ENCODE data around the gene ACTR1B. TPM values are rescaled to one million over a fixed set of nuclear protein-coding genes. Genes with fewer than 3 reads are reported as not detected.

Gene ACTR1B
- total and polyA plus RNA-seq, 2 of the 4 experiments (the other 2 are of a cell fraction), result 40.5 to 68.8 TPM

DNA sequence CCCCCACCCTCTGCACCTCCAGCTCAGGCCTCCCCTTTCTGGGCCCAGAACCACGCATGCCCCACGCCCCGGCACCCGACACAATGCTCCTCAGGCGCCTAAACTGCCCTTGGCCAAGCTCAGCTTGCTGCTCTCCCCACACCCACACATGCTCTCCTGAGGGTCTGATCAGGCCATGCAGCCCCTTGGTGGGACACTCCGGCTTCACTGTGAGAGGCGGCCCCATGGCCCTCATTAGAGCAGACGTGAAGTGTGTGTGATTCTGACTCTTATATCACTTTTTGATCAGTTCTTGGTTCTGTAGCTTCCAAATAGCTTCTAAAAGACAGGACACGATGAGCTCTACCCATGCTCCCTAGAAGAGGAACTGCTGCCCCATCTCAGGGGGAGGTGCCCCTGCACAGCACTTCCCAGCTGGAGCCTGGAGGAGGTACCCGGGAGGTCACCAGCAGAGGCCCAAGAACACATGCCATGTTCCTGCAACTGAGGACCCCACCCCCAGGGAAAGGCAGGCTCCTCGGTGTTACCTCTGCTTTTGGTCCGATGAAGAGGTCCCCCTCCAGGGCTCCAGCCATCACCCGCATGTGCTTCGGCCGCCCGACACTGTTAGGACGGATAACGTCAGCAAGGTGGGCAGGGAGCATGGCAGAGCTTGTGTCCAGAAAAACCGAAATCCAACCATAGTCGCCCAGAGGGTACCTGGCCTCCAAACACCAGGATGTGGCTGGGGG lies 3.6 kb downstream of the ACTR1B start:
- Histone ChIP-seq H3K9me3 (ENCODE audit: control insufficient read depth, insufficient read depth, low read length) (0 out of 2 replicates have a peak, but pooled peaks cover 2% of the 10 kb centered on the region), H2BK5ac (ENCODE audit: low read depth, low read length, poor library complexity, severe bottlenecking) (no peak overlapping the region), H2BK120ac (ENCODE audit: low read depth, low read length) (no peak overlapping the region; the same call in 1 of the 2 replicates), H3K14ac (replicated peaks; ENCODE audit: low read depth, low read length) (no peak overlapping the region), H2AK9ac (replicated peaks; ENCODE audit: low read depth, low read length, poor library complexity) (peak overlapping the region; percentile 66), H3K23ac (ENCODE audit: low read depth, low read length) (no peak overlapping the region), H3K79me1 (ENCODE audit: low read depth in 1 of 2, low read length in 2 of 2) (peaks cover 12 to 49% of the 10 kb centered on the region in 2 experiments; a peak in 3 of 4 replicates), H3K9ac (ENCODE audit: low read depth, low read length) (no peak overlapping the region), H2BK15ac (ENCODE audit: low read depth, low read length) (no peak overlapping the region), H2BK20ac (ENCODE audit: low read depth, low read length) (no peak overlapping the region), H3K9me1 (ENCODE audit: insufficient read depth, low read length) (peaks cover 11% of the 10 kb centered on the region), H4K91ac (ENCODE audit: insufficient read depth, low read depth, low read length) (no peak overlapping the region), H3K36me3 (ENCODE audit: control insufficient read depth, insufficient read depth, low read length) (peaks cover 32% of the 10 kb centered on the region), H3K27me3 (ENCODE audit: control insufficient read depth, insufficient read depth, low read length) (no peaks in the 10 kb centered on the region), H3K18ac (ENCODE audit: low read depth, low read length) (no peak overlapping the region), H2AK5ac (ENCODE audit: low read depth, low read length) (no peak overlapping the region), H3K4me2 (ENCODE audit: low read depth, low read length) (no peak overlapping the region), H3K56ac (ENCODE audit: extremely low read depth, insufficient read depth, low read length) (no peak overlapping the region), H4K20me1 (ENCODE audit: insufficient read depth, low read length) (0 out of 2 replicates have a peak, but pooled peaks cover 8% of the 10 kb centered on the region), H4K5ac (ENCODE audit: low read depth, low read length) (no peak overlapping the region), H3K27ac (ENCODE audit: insufficient read depth, low read length) (no peak overlapping the region), H3K4ac (ENCODE audit: low read depth, low read length) (no peak overlapping the region; the same call in 1 of the 2 replicates), H4K8ac (ENCODE audit: low read depth in 2 of 2, low read length in 2 of 2) (no peak overlapping the region), H2AFZ (replicated peaks; ENCODE audit: low read length, poor library complexity) (peak overlapping the region; percentile 6), H3K4me3 (ENCODE audit: insufficient read depth, low read depth, low read length) (no peak overlapping the region), H3K4me1 (ENCODE audit: control insufficient read depth, insufficient read depth, low read length) (peaks cover 9% of the 10 kb centered on the region)
- no TSS peak for BruUV-seq (replicated peaks)
- no peak for TF ChIP-seq MAZ (IDR thresholded peaks at IDR 0.05; ENCODE audit: borderline replicate concordance, low read depth, low read length)
- TF ChIP-seq SMC3 (IDR thresholded peaks at IDR 0.05; ENCODE audit: low read depth, low read length), result no peak
- TF ChIP-seq, protein P1, sequence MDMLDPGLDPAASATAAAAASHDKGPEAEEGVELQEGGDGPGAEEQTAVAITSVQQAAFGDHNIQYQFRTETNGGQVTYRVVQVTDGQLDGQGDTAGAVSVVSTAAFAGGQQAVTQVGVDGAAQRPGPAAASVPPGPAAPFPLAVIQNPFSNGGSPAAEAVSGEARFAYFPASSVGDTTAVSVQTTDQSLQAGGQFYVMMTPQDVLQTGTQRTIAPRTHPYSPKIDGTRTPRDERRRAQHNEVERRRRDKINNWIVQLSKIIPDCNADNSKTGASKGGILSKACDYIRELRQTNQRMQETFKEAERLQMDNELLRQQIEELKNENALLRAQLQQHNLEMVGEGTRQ (IDR thresholded peaks at IDR 0.05; ENCODE audit: low read depth, low read length), result no peak
- no peak for TF ChIP-seq RAD21 (IDR thresholded peaks at IDR 0.05; ENCODE audit: low read length)
- TF ChIP-seq FOS (IDR thresholded peaks at IDR 0.05; ENCODE audit: low read depth, low read length), result no peak
- TF ChIP-seq, protein P2, sequence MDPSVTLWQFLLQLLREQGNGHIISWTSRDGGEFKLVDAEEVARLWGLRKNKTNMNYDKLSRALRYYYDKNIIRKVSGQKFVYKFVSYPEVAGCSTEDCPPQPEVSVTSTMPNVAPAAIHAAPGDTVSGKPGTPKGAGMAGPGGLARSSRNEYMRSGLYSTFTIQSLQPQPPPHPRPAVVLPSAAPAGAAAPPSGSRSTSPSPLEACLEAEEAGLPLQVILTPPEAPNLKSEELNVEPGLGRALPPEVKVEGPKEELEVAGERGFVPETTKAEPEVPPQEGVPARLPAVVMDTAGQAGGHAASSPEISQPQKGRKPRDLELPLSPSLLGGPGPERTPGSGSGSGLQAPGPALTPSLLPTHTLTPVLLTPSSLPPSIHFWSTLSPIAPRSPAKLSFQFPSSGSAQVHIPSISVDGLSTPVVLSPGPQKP (IDR thresholded peaks at IDR 0.05; ENCODE audit: borderline replicate concordance, low read depth, low read length), result no peak
- TF ChIP-seq CEBPB (IDR thresholded peaks at IDR 0.05; ENCODE audit: low read depth, low read length), result no peak
- dilution Hi-C loops (cut with HindIII; ENCODE audit: low sequenced_read_pairs, unreplicated experiment) (no loop called here), intact Hi-C loops (cut with micrococcal nuclease) (no loop called here), in situ Hi-C loops (cut with MboI; ENCODE audit: low sequenced_read_pairs) (loop anchor here (25.0 kb wide), 1 partner anchor 1598 kb away; no protein-coding TSS in a partner anchor)
- CTCF ChIA-PET, result no interaction called here
- POLR2A ChIA-PET (ENCODE audit: unreplicated experiment), result no interaction called here
- ATAC-seq (ENCODE audit: low read depth) (no peak), DNase-seq (no peak)
- WGBS, 2 experiments (ENCODE audit: extremely low coverage in 2 of 2, insufficient read length in 1 of 2), result 97% methylated on average over 10 of the region's 20 CpGs; no CpG with 5 or more reads in 1 of the 2 experiments
